ENCODE data around the gene DENND1A.

DNA sequence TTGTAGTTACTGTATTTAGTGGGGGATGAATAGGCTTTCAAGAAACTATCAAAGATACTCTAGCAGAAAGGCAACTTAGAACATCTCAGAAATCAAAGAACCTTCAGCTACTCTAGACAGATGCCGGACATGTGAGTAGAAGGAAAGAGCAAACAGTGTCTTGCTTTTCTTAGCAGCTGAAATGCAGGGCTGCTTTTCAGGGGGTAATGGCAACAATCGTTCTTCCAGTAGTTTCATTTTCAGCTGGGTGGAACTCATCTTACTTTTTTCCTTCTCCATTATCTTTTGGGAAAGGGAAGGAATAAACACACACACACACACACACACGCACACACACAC, 292.4 kb downstream of the DENND1A start:
- no peak for TF ChIP-seq ARNT (IDR thresholded peaks at IDR 0.05)
- no peak for TF ChIP-seq FOXM1 (IDR thresholded peaks at IDR 0.05; ENCODE audit: borderline replicate concordance)
- TF ChIP-seq SP1 (IDR thresholded peaks at IDR 0.05) = no peak
- no peak for TF ChIP-seq BHLHE40 (IDR thresholded peaks at IDR 0.05; ENCODE audit: borderline replicate concordance)
- no peak for TF ChIP-seq TARDBP (IDR thresholded peaks at IDR 0.05)
- TF ChIP-seq L3MBTL2 (conservative IDR thresholded peaks at IDR 0.05) = no peak
- TF ChIP-seq ZNF384 (IDR thresholded peaks at IDR 0.05) = no peak
- no peak for TF ChIP-seq FOXA1 (IDR thresholded peaks at IDR 0.05)
- no peak for TF ChIP-seq HDGF (IDR thresholded peaks at IDR 0.05; ENCODE audit: borderline replicate concordance)
- TF ChIP-seq CTBP1 (IDR thresholded peaks at IDR 0.05; ENCODE audit: borderline replicate concordance) = no peak
- TF ChIP-seq NFRKB (IDR thresholded peaks at IDR 0.05) = no peak

All from HEK293T (cell line).